PFSK-1 (cell line): ENCODE measurements around the gene S100A16.
A peak's percentile ranks its signal among the peaks of the same experiment; 100 is the strongest.

Source experiments
- FOXP2 ChIP-seq: optimal IDR thresholded peaks from 2 replicates; pipeline ENCODE3; 2011; ENCODE audit warnings: borderline replicate concordance, control low read depth, inconsistent platforms; ENCODE audit not compliant: insufficient read depth; ENCODE audit errors: extremely low read length, extremely low read depth
- POLR2AphosphoS5 ChIP-seq: IDR thresholded peaks from 2 replicates; pipeline ENCODE4 v1.6.1; 2012; ENCODE audit warnings: low read depth, mild to moderate bottlenecking, control low read depth, low read length, moderate library complexity
- SIN3A ChIP-seq: IDR thresholded peaks from 2 replicates; pipeline ENCODE4 v1.6.1; 2012; ENCODE audit warnings: mild to moderate bottlenecking, low read length, moderate library complexity, borderline replicate concordance; ENCODE audit not compliant: insufficient read depth
- TAF1 ChIP-seq: IDR thresholded peaks from 2 replicates; pipeline ENCODE4 v1.6.1; 2012; ENCODE audit warnings: low read length, control low read depth, borderline replicate concordance; ENCODE audit not compliant: insufficient read depth
- TF ChIP-seq, protein P1 (sequence below), 2 experiments: IDR thresholded peaks; 2 replicates each; pipeline versions ENCODE4 v1.6.1 to v1.8.0; 2011 to 2012; ENCODE audit warnings: low read depth in 2 of 2, low read length in 2 of 2, control low read depth in 1 of 2, inconsistent platforms in 1 of 2, mild to moderate bottlenecking in 1 of 2, moderate library complexity in 1 of 2; ENCODE audit not compliant: insufficient read depth in 1 of 2

The S100A16 gene

DNA sequence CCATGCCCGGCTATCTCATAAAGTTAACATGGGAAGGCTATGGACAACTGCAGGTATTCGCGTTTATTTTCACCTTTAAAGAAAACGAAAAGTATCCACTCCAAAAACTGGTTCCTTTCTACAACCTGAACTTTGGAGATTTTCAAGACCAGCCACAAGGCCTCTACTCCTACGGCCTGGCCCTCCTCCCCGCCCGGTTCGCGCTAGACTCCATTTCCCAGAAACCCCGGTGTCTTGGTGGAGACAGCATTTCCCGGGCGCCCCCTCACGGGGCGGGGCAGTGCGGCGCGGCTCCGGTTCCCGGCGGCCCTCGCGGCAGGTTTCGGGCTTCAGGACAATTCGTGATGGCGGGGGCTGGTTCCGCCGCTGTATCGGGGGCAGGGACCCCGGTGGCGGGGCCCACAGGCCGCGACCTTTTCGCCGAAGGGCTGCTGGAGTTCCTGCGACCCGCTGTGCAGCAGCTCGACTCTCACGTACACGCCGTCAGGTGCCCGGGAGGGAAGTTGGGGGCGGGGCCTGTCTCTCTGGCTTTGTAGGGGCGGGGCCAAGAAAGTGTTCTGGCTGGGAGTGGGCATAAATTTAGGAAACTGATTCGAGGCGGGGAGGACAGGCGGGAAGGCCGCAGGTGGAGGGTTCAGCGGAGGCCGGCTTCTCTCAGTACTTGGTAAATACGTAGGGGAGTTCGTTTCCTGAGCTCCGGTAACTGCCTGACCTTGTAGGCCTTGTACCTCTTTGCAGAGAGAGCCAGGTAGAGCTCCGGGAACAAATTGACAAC is 45.6 kb upstream of the S100A16 start, which contains the start of gene SNAPIN:
SNAPIN (plus strand) TSS at position 304 of the 775 bp plus-strand sequence; CDS start at position 345, 41 bp downstream.
- TF ChIP-seq POLR2AphosphoS5 (peak; percentile 93), SIN3A (no peak), FOXP2 (peak; percentile 73), TAF1 (peak; percentile 57; the same call in 1 of the 2 replicates)
- TF ChIP-seq, protein P1, sequence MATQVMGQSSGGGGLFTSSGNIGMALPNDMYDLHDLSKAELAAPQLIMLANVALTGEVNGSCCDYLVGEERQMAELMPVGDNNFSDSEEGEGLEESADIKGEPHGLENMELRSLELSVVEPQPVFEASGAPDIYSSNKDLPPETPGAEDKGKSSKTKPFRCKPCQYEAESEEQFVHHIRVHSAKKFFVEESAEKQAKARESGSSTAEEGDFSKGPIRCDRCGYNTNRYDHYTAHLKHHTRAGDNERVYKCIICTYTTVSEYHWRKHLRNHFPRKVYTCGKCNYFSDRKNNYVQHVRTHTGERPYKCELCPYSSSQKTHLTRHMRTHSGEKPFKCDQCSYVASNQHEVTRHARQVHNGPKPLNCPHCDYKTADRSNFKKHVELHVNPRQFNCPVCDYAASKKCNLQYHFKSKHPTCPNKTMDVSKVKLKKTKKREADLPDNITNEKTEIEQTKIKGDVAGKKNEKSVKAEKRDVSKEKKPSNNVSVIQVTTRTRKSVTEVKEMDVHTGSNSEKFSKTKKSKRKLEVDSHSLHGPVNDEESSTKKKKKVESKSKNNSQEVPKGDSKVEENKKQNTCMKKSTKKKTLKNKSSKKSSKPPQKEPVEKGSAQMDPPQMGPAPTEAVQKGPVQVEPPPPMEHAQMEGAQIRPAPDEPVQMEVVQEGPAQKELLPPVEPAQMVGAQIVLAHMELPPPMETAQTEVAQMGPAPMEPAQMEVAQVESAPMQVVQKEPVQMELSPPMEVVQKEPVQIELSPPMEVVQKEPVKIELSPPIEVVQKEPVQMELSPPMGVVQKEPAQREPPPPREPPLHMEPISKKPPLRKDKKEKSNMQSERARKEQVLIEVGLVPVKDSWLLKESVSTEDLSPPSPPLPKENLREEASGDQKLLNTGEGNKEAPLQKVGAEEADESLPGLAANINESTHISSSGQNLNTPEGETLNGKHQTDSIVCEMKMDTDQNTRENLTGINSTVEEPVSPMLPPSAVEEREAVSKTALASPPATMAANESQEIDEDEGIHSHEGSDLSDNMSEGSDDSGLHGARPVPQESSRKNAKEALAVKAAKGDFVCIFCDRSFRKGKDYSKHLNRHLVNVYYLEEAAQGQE (IDR thresholded peaks at IDR 0.05; ENCODE audit: insufficient read depth in 1 of 2, low read depth in 2 of 2, low read length in 2 of 2): no peak

DNA sequence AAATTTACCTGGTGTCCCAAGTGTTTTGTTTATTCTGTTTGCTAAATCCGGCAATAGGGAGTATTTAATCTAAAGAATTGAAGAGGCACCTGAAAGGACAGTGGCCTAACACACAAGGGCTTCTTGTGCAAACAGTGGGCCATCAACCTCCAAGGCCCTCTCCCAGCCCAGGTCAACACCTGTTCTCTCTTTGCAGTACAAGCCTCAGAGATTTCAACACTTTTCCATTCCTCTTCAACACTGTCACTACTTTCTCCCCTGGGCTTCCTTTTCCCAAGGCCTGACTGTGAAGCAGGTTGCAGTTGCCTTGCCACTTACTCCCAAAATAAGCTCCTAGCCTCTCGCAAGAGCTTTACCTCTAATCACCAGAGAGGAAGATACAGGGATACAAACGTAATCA is 42.4 kb upstream of the S100A16 start:
- TF ChIP-seq TAF1: no peak
- TF ChIP-seq, protein P1 (IDR thresholded peaks at IDR 0.05; ENCODE audit: insufficient read depth in 1 of 2, low read depth in 2 of 2, low read length in 2 of 2): no peak
- TF ChIP-seq POLR2AphosphoS5: no peak
- TF ChIP-seq SIN3A: no peak
- no peak for TF ChIP-seq FOXP2

DNA sequence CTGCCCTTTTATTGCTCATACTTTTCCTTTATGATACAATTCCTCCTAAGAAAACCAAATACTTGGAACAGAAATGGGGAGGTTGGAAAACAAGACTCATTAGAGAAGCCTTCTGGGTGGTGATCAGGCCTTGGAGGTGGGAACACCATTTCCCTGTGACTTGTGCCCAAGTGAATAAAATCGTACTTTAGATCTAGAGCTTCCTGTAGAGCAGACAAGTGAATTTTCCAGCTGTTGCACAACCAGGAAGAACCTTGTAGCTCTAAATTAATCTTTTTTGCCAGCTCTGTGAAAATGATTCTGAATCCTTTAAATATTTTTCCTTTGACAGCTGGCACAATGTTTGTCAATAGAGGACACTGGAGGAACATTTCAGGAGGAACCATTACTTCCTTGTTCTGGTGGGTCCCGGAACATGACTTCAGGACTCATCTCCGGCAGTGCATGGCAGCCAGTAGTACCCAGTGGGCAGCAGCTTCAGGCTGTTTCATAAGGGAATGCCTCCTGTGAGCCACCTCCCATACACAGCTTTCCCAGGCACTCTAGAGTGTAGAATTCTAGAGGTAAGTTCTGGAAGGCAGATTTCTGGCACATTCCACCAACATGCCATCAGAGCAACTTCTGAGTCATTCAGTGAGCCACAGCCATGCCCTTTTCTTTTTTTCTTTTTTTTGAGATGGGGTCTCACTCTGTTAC is 40.0 kb upstream of the S100A16 start:
- TF ChIP-seq FOXP2 (no peak), TAF1 (no peak), POLR2AphosphoS5 (no peak)

DNA sequence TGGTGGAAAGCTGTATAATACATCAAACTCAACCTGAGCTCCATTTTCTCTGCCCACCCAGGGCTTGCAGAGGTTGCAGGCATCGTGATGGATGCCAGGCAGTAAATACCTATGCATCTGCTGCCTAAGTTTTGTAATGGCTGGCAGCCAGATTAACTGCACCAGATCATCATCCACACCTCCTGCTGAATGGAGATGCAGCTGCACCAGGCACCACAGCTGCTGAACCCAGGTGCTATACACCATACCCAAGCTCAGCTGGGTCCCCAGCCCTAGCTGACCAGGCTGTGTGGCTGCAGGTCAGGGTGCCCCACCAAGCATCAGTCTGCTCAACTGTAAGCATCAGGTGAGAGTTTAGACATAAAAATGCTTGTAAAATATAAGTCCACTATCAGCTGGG is 38.8 kb upstream of the S100A16 start:
- no peak for TF ChIP-seq FOXP2
- no peak for TF ChIP-seq TAF1
- TF ChIP-seq POLR2AphosphoS5: no peak

DNA sequence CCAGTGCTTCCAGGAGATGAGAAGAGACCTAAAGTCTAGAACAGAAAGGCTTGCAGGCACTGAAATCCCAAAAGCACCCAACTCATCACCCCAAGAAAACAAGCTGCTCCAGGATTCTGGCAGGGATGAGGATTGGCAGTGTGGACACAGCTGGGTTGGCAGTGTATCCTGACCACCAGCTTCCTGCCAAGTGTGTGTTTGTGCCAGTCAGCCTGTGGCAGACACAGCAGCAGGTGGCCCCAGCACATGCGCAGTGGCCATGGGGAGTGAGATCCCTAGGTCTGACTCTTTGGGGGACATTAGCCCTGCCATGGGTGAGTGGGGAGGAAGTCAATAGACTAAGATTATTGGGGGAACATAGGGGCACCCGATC is 36.9 kb upstream of the S100A16 start:
- TF ChIP-seq TAF1 (no peak), FOXP2 (no peak)

DNA sequence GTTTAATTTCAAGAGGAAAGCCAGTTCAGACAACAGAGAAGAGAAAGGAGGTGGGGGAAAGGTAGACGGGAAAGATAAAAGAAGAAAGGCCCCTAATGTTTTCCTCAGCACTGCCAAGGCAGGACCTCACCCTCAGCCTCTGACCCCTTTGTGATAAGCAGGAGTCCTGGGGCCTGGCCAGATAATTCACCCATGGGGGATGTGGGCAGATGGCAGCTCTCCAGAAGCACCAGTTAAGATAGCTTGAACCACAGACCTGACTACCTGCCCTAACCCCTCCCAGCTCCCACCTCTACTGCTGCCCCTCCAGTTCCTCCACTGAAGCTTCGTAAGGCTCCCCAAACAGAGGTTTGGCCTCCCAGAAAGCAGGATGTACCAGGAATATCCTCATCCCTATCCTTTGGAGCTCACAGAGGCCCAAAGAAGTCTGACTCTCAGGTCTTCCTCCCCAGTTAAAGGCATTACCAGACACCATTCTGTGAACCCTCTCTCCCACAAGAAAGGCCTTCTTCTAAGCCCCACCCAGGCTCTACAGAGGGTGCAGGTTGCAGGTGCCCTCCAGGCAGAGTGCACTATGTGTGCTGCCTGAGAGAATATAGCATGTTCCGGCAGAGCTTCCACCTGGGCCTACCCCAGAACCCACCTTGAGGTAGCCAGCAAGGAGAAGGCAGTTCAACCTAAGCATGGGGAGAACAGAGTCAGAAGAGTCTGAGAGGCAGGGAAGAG is 36.4 kb upstream of the S100A16 start:
- TF ChIP-seq, protein P1 (IDR thresholded peaks at IDR 0.05; ENCODE audit: insufficient read depth in 1 of 2, low read depth in 2 of 2, low read length in 2 of 2): no peak
- no peak for TF ChIP-seq POLR2AphosphoS5
- TF ChIP-seq FOXP2: no peak
- no peak for TF ChIP-seq SIN3A
- no peak for TF ChIP-seq TAF1
